HCT116 (cell line): ENCODE data around the gene CD24. TPM values are rescaled to one million over a fixed set of nuclear protein-coding genes. Genes with fewer than 3 reads are reported as not detected.
A peak's percentile ranks its signal among the peaks of the same experiment; 100 is the strongest.

ENCODE experiments used
- ATAC-seq: fragments of 200-7000 bp; cut with Tn5 transposase; 2 replicates; pipeline ENCODE4 v1.9.1; 2020; ENCODE audit warnings: mild to moderate bottlenecking, moderate library complexity
- BruUV-seq: library from RNA; stranded (reverse); fragments of 400-500 nt; replicated peaks from 2 replicates; lab custom pipeline; 2021; lab: Mats Ljungman, UMichigan
- CTCF ChIA-PET: fragments of 300-600 bp; sonication (Branson Sonifier 250); formaldehyde crosslinking; loops from one replicate; lab custom pipeline; 2021; ENCODE audit warnings: antibody characterized with exemption; lab: Charles Lee
- POLR2A ChIA-PET: fragments of 300-600, 350-600 bp; sonication (Branson Sonifier 250); formaldehyde crosslinking; loops from one replicate; lab custom pipeline; 2021; ENCODE audit warnings: antibody characterized with exemption; lab: Charles Lee
- RAD21 ChIA-PET, 2 experiments: fragments of 300-600 bp; sonication (Branson Sonifier 250); formaldehyde crosslinking; loops; one replicate each; lab custom pipeline; 2023; ENCODE audit warnings: low total read pairs in 2 of 2; ENCODE audit not compliant: uncharacterized antibody in 2 of 2, unreplicated experiment in 2 of 2, low non-redundant PET in 1 of 2; lab: Charles Lee
- DNase-seq: peaks from one replicate; pipeline ENCODE4 v3.0.0-alpha.2; 2010; ENCODE audit warnings: low read depth, low spot score
- H2AFZ ChIP-seq: fragments of 200-600 bp; shearing (Covaris generic), sonication (generic); 2 replicates; pipeline ENCODE4 v1.6.1; 2017; ENCODE audit warnings: low read depth, mixed run types, mixed read lengths, antibody characterized with exemption, low read length; ENCODE audit not compliant: poor library complexity, severe bottlenecking
- H3K27ac ChIP-seq: 2 replicates; pipeline ENCODE4 v1.5.1; 2012; ENCODE audit warnings: low read depth, low read length
- H3K27me3 ChIP-seq: fragments of 200-600 bp; sonication (generic); 2 replicates; pipeline ENCODE4 v1.6.1; 2016; ENCODE audit warnings: mixed run types, low read length, mixed read lengths; ENCODE audit not compliant: insufficient read depth
- H3K36me3 ChIP-seq, 2 experiments: fragments of 200-500 bp in 1 of 2; fragments of 200-600 bp in 1 of 2; sonication (Bioruptor generic) in 1 of 2; sonication (generic) in 1 of 2; 2 replicates each; pipeline versions ENCODE4 v1.5.1 to v1.6.1; 2014 to 2016; ENCODE audit warnings: low read length in 2 of 2, inconsistent platforms in 1 of 2, mixed read lengths in 1 of 2, mixed run types in 1 of 2; ENCODE audit not compliant: insufficient read depth in 2 of 2, control insufficient read depth in 1 of 2
- H3K4me1 ChIP-seq, 2 experiments: fragments of 200-600 bp in 1 of 2; sonication (generic) in 1 of 2; 2 replicates each; pipeline versions ENCODE4 v1.5.1 to v1.6.1; 2012 to 2017; ENCODE audit warnings: low read length in 2 of 2, inconsistent platforms in 1 of 2, mild to moderate bottlenecking in 1 of 2, mixed read lengths in 1 of 2, mixed run types in 1 of 2, moderate library complexity in 1 of 2; ENCODE audit not compliant: insufficient read depth in 2 of 2, control insufficient read depth in 1 of 2
- H3K4me2 ChIP-seq: fragments of 200-600 bp; sonication (generic); 2 replicates; pipeline ENCODE4 v1.6.1; 2017; ENCODE audit warnings: mixed run types, low read length, mixed read lengths
- H3K4me3 ChIP-seq, 2 experiments: fragments of 200-600 bp in 1 of 2; sonication (generic) in 1 of 2; replicated peaks in 1 of 2; 2 replicates each; pipeline ENCODE4 v1.5.1; 2011 to 2016; ENCODE audit warnings: low read length in 2 of 2, control low read depth in 1 of 2, low read depth in 1 of 2, mild to moderate bottlenecking in 1 of 2, mixed read lengths in 1 of 2, mixed run types in 1 of 2
- H3K79me2 ChIP-seq: fragments of 200-600 bp; sonication (generic); 2 replicates; pipeline ENCODE4 v1.6.1; 2017; ENCODE audit warnings: mild to moderate bottlenecking, mixed run types, low read length, moderate library complexity, mixed read lengths; ENCODE audit not compliant: insufficient read depth
- H3K9ac ChIP-seq: fragments of 200-600 bp; sonication (generic); 2 replicates; pipeline ENCODE4 v1.6.1; 2016; ENCODE audit warnings: low read length, mixed read lengths
- H3K9me2 ChIP-seq: fragments of 200-600 bp; sonication (generic), shearing (Covaris generic); 2 replicates; pipeline ENCODE4 v1.6.1; 2017; ENCODE audit warnings: mixed run types, mild to moderate bottlenecking, moderate library complexity; ENCODE audit not compliant: insufficient read depth
- H3K9me3 ChIP-seq, 2 experiments: fragments of 200-500 bp in 1 of 2; fragments of 200-600 bp in 1 of 2; sonication (Bioruptor generic) in 1 of 2; sonication (generic) in 1 of 2; 2 replicates each; pipeline ENCODE4 v1.6.1; 2014 to 2017; ENCODE audit warnings: low read length in 2 of 2, mixed read lengths in 2 of 2, inconsistent platforms in 1 of 2, low read depth in 1 of 2, mild to moderate bottlenecking in 1 of 2, mixed run types in 1 of 2, moderate library complexity in 1 of 2; ENCODE audit not compliant: control insufficient read depth in 1 of 2, insufficient read depth in 1 of 2
- H4K20me1 ChIP-seq: fragments of 200-600 bp; sonication (generic), shearing (Covaris generic); 2 replicates; pipeline ENCODE4 v1.6.1; 2017; ENCODE audit warnings: mixed run types, mild to moderate bottlenecking, moderate library complexity; ENCODE audit not compliant: insufficient read depth
- CBX3 ChIP-seq: IDR thresholded peaks from 2 replicates; pipeline ENCODE4 v1.6.1; 2012; ENCODE audit warnings: low read depth
- CTCF ChIP-seq, 3 experiments: fragments of 200-600 bp in 1 of 3; sonication (generic) in 1 of 3; IDR thresholded peaks in 2 of 3; conservative IDR thresholded peaks in 1 of 3; 2 replicates each; pipeline ENCODE4 v1.5.1; 2012 to 2017; ENCODE audit warnings: low read depth in 2 of 3, low read length in 2 of 3, antibody characterized with exemption in 1 of 3, borderline replicate concordance in 1 of 3, control low read depth in 1 of 3, mild to moderate bottlenecking in 1 of 3, mixed read lengths in 1 of 3, mixed run types in 1 of 3, moderate library complexity in 1 of 3; ENCODE audit not compliant: insufficient read depth in 1 of 3
- EZH2 ChIP-seq: fragments of 200-600 bp; sonication (generic); IDR thresholded peaks from 2 replicates; pipeline ENCODE4 v1.6.1; 2017; ENCODE audit warnings: antibody characterized with exemption, mixed run types
- EZH2phosphoT487 ChIP-seq: fragments of 200-600 bp; IDR thresholded peaks from 2 replicates; pipeline ENCODE4 v1.6.1; 2018; ENCODE audit warnings: antibody characterized with exemption, borderline replicate concordance
- FOSL1 ChIP-seq: IDR thresholded peaks from 2 replicates; pipeline ENCODE4 v1.6.1; 2012; ENCODE audit warnings: low read depth
- JUND ChIP-seq: IDR thresholded peaks from 2 replicates; pipeline ENCODE4 v1.6.1; 2012
- POLR2A ChIP-seq: IDR thresholded peaks from 2 replicates; pipeline ENCODE4 v1.7.0; 2011; ENCODE audit warnings: borderline replicate concordance; ENCODE audit not compliant: insufficient read depth, insufficient read length; ENCODE audit errors: extremely low read depth
- POLR2AphosphoS5 ChIP-seq: IDR thresholded peaks from 2 replicates; pipeline ENCODE4 v1.6.1; 2011; ENCODE audit warnings: mild to moderate bottlenecking, low read depth, low read length, moderate library complexity
- RAD21 ChIP-seq: IDR thresholded peaks from 2 replicates; pipeline ENCODE4 v1.6.1; 2012; ENCODE audit warnings: low read depth, mild to moderate bottlenecking
- SIN3A ChIP-seq: IDR thresholded peaks from 2 replicates; pipeline ENCODE4 v1.6.1; 2012; ENCODE audit warnings: low read depth
- SP1 ChIP-seq: IDR thresholded peaks from 2 replicates; pipeline ENCODE4 v1.6.1; 2012; ENCODE audit warnings: low read depth
- TCF7L2 ChIP-seq: IDR thresholded peaks from 2 replicates; pipeline ENCODE4 v1.7.0; 2011; ENCODE audit warnings: borderline replicate concordance, inconsistent platforms; ENCODE audit not compliant: insufficient read depth, insufficient read length; ENCODE audit errors: extremely low read depth
- YY1 ChIP-seq: IDR thresholded peaks from 2 replicates; pipeline ENCODE4 v1.6.1; 2011; ENCODE audit warnings: low read length, low read depth, moderate library complexity, mild to moderate bottlenecking; ENCODE audit not compliant: insufficient replicate concordance; ENCODE audit errors: extremely low read depth
- ZFX ChIP-seq: fragments of 450-650 bp; IDR thresholded peaks from 2 replicates; pipeline ENCODE4 v1.6.1; 2017
- ZNF274 ChIP-seq: fragments of 200-500 bp; sonication (Bioruptor generic); IDR thresholded peaks from 2 replicates; pipeline ENCODE4 v1.6.1; 2014; ENCODE audit warnings: mild to moderate bottlenecking, low read depth, low read length, inconsistent platforms
- intact Hi-C: fragments of 100-400 bp; cut with micrococcal nuclease; formaldehyde crosslinking; loops from 2 replicates; pipeline ENCODE4 v1.10.0; 2022
- total RNA-seq: library from RNA; stranded (reverse); gene quantifications from one replicate; pipeline ENCODE4 v1.2.1, GENCODE V29; 2021; ENCODE audit not compliant: unreplicated experiment

Gene CD24
- total RNA-seq, 1 experiment from 2014 or later = 7.3 TPM

GRCh38 chr6:106975738-106976064 is 1.2 kb upstream of the CD24 start:
- Histone ChIP-seq H4K20me1 (no peaks in the 10 kb centered on the region), H3K27me3 (no peaks in the 10 kb centered on the region), H3K4me1 (peaks cover 5 to 20% of the 10 kb centered on the region in 2 experiments; a peak in 3 of 4 replicates), H3K9me3 (no peaks in the 10 kb centered on the region), H3K9me2 (no peaks in the 10 kb centered on the region), H3K9ac (peak overlapping the region; percentile 40), H3K27ac (no peak overlapping the region), H3K36me3 (no peaks in the 10 kb centered on the region), H3K4me3 (peak overlapping the region; percentile 65 to 73), H3K4me2 (peak overlapping the region; percentile 95), H2AFZ (peak overlapping the region; percentile 97), H3K79me2 (no peaks in the 10 kb centered on the region)
- no peak for DNase-seq
- ATAC-seq = no peak
- ChIA-PET RAD21 (interaction anchor here in 1 of 2 experiments (0.6 kb wide), 1 partner anchor 93 kb away, joined by 3 read pairs; no protein-coding TSS in a partner anchor), CTCF (no interaction called here), POLR2A (no interaction called here)
- intact Hi-C loops = loop anchor here (5.0 kb wide), 1 partner anchor 93 kb away; no protein-coding TSS in a partner anchor
- TF ChIP-seq ZFX = no peak
- no peak for TF ChIP-seq YY1
- no peak for TF ChIP-seq RAD21
- TF ChIP-seq POLR2AphosphoS5 = no peak
- no peak for TF ChIP-seq FOSL1
- TF ChIP-seq CTCF (IDR thresholded peaks at IDR 0.05 in 2 of 3, conservative IDR thresholded peaks at IDR 0.05 in 1 of 3; ENCODE audit: borderline replicate concordance in 1 of 3, insufficient read depth in 1 of 3, low read depth in 2 of 3, low read length in 2 of 3) = no peak
- TF ChIP-seq JUND = no peak
- no peak for TF ChIP-seq SIN3A
- TF ChIP-seq TCF7L2 = no peak
- TF ChIP-seq SP1 = no peak
- TF ChIP-seq ZNF274 = no peak
- TF ChIP-seq EZH2 = no peak
- TF ChIP-seq POLR2A = no peak
- TF ChIP-seq CBX3 = no peak
- TF ChIP-seq EZH2phosphoT487 = no peak
- BruUV-seq = no TSS peak
